HepG2 (cell line): ENCODE data around the gene ABHD12. TPM values are rescaled to one million over a fixed set of nuclear protein-coding genes. Genes with fewer than 3 reads are reported as not detected.

Experiments used
- POLR2G ChIP-seq: fragments of 200-400 bp; formaldehyde crosslinking; IDR thresholded peaks from 2 replicates; pipeline ENCODE4 v1.6.1; 2018; ENCODE audit warnings: mild to moderate bottlenecking, low read depth, low read length, moderate library complexity
- STAT6 ChIP-seq: sonication (generic); formaldehyde crosslinking; IDR thresholded peaks from 2 replicates; pipeline ENCODE4 v1.4.0; 2020; ENCODE audit warnings: missing genetic modification reagents, mild to moderate bottlenecking, borderline replicate concordance
- YY1 ChIP-seq: IDR thresholded peaks from 2 replicates; pipeline ENCODE4 v1.6.1; 2011; ENCODE audit warnings: low read length, low read depth, moderate library complexity, mild to moderate bottlenecking; ENCODE audit not compliant: insufficient read depth, insufficient replicate concordance
- ZNF101 ChIP-seq: sonication (generic); formaldehyde crosslinking; IDR thresholded peaks from 2 replicates; pipeline ENCODE4 v1.4.0; 2020; ENCODE audit warnings: mild to moderate bottlenecking, low read depth, missing genetic modification reagents, borderline replicate concordance
- ZNF275 ChIP-seq: sonication (generic); formaldehyde crosslinking; IDR thresholded peaks from 2 replicates; pipeline ENCODE4 v1.8.0; 2022; ENCODE audit warnings: missing genetic modification reagents, mild to moderate bottlenecking, inconsistent platforms, borderline replicate concordance
- polyA plus RNA-seq, 8 experiments: library from polyadenylated mRNA; depleted of rRNA in 3 of 8; stranded (reverse) in 7 of 8; unstranded in 1 of 8; fragments of >200 nt; fragmentation: Illumina TruSeq in 4 of 8; extraction: Trizol in 4 of 8; gene quantifications; 2 replicates each; pipeline versions ENCODE4 v1.2.1 to v1.2.3, GENCODE V29; 2011 to 2016; ENCODE audit warnings: low read depth in 4 of 8, missing spikeins in 1 of 8, mixed read lengths in 1 of 8; ENCODE audit not compliant: insufficient read depth in 1 of 8
- total RNA-seq, 5 experiments: library from RNA; depleted of rRNA; stranded (reverse); fragments of >200 nt; fragmentation: Illumina TruSeq; extraction: Trizol; gene quantifications; 2 replicates each; pipeline ENCODE4 v1.2.3, GENCODE V29; 2016; ENCODE audit warnings: low read depth in 1 of 5
- TF ChIP-seq, protein P1 (sequence below): sonication (generic); formaldehyde crosslinking; IDR thresholded peaks from 2 replicates; pipeline ENCODE4; 2020; ENCODE audit warnings: missing genetic modification reagents, mild to moderate bottlenecking, borderline replicate concordance

Gene ABHD12
- total and polyA plus RNA-seq, 2 of the 13 experiments (the other 11 are each of a cell fraction or from before 2014, with no cell fraction given): 23.5 to 72.1 TPM

DNA sequence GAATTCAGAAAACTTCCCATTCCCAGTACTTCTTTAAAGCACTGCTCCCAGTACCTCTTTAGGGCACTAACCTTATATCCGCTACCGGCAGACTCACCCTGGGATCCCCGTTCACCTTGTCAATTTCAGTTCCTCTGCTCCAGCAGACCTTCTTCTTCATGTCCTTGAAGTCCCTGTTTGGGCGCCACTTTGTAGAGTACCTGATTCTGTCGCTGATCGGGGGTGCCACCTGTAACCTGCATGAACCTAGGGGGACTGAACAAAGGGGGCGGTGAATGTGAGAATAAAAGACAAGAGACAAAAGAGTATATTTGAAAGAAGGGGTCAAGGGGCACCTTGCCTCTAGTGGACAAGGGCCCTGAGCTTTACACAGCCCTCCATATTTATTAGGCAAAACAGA lies 11.9 kb upstream of the ABHD12 start (continued):
- TF ChIP-seq STAT6 (CRISPR knock-in tag) (no peak), YY1 (no peak), ZNF101 (no peak), POLR2G (no peak), ZNF275 (CRISPR knock-in tag) (no peak)
- TF ChIP-seq, protein P1, sequence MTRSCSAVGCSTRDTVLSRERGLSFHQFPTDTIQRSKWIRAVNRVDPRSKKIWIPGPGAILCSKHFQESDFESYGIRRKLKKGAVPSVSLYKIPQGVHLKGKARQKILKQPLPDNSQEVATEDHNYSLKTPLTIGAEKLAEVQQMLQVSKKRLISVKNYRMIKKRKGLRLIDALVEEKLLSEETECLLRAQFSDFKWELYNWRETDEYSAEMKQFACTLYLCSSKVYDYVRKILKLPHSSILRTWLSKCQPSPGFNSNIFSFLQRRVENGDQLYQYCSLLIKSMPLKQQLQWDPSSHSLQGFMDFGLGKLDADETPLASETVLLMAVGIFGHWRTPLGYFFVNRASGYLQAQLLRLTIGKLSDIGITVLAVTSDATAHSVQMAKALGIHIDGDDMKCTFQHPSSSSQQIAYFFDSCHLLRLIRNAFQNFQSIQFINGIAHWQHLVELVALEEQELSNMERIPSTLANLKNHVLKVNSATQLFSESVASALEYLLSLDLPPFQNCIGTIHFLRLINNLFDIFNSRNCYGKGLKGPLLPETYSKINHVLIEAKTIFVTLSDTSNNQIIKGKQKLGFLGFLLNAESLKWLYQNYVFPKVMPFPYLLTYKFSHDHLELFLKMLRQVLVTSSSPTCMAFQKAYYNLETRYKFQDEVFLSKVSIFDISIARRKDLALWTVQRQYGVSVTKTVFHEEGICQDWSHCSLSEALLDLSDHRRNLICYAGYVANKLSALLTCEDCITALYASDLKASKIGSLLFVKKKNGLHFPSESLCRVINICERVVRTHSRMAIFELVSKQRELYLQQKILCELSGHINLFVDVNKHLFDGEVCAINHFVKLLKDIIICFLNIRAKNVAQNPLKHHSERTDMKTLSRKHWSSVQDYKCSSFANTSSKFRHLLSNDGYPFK (CRISPR knock-in tag): no peak
